Parietal lobe (tissue), 1 donor: Measurements from ENCODE around the gene ORM2. TPM values are rescaled to one million over a fixed set of nuclear protein-coding genes. Genes with fewer than 3 reads are reported as not detected.

Experiments used
- total RNA-seq: library from RNA; depleted of rRNA; stranded (reverse); fragments of >200 nt; gene quantifications from one replicate; pipeline ENCODE4 v1.2.3, GENCODE V29; 2014

The ORM2 gene
- total RNA-seq = not detected

GRCh38 chr9:114329625-114330022 is at the start of gene ORM2:
ORM2 (plus strand) TSS chr9:114329869; CDS start chr9:114329905, 36 bp downstream.

GRCh38 chr9:114322831-114323531 is 6.7 kb upstream of the ORM2 start, which contains the start of gene ORM1:
ORM1 (plus strand) TSS chr9:114323098; CDS start chr9:114323134, 36 bp downstream.

Other genes starting within 250 kb of the ORM2 start
- gene KIF12, start 230.6 kb upstream of the ORM2 start, total RNA-seq = 1.3 TPM
- gene COL27A1, start 174.3 kb upstream of the ORM2 start, total RNA-seq = 2.5 TPM
- gene ORM1, start 6.8 kb upstream of the ORM2 start, total RNA-seq = not detected
- 16.3 TPM for gene AKNA, start 58.1 kb downstream of the ORM2 start, total RNA-seq
- 1.9 TPM for gene WHRN, start 175.6 kb downstream of the ORM2 start, total RNA-seq